Sigmoid colon (tissue), 7 donors: Measurements from ENCODE around the gene NUDT3. TPM values are rescaled to one million over a fixed set of nuclear protein-coding genes. Genes with fewer than 3 reads are reported as not detected.
A peak's percentile ranks its signal among the peaks of the same experiment; 100 is the strongest.

ENCODE experiments used
- DNase-seq: peaks from one replicate; pipeline ENCODE4 v3.0.0-alpha.2; 2019
- H3K27ac ChIP-seq, 4 donors: fragments of 200-600 bp; sonication (generic); one replicate each; pipeline ENCODE4 v1.5.1; 2016 to 2019; ENCODE audit warnings: mild to moderate bottlenecking in 1 of 4
- H3K27me3 ChIP-seq, 3 donors: fragments of 200-600 bp; sonication (generic); one replicate each; pipeline ENCODE4 v1.5.1; 2019; ENCODE audit warnings: mild to moderate bottlenecking in 1 of 3
- H3K36me3 ChIP-seq, 4 donors: fragments of 200-600 bp; sonication (generic); one replicate each; pipeline ENCODE4 v1.5.1; 2016 to 2019
- H3K4me1 ChIP-seq, 4 donors: fragments of 200-600 bp; sonication (generic); one replicate each; pipeline ENCODE4 v1.5.1; 2017 to 2019
- H3K4me3 ChIP-seq, 4 donors: fragments of 200-600 bp; sonication (generic); one replicate each; pipeline ENCODE4 v1.5.1; 2017 to 2019; ENCODE audit warnings: mild to moderate bottlenecking in 2 of 4, moderate library complexity in 1 of 4
- H3K9me3 ChIP-seq, 4 donors: fragments of 200-600 bp in 3 of 4; sonication (generic) in 3 of 4; one replicate each; pipeline versions ENCODE4 v1.5.1 to v1.6.1; 2013 to 2019
- EP300 ChIP-seq, 4 donors: sonication (generic); formaldehyde crosslinking; IDR thresholded peaks; one replicate each; pipeline ENCODE4 v1.6.1; 2017; ENCODE audit warnings: antibody characterized with exemption in 4 of 4
- POLR2A ChIP-seq, 2 donors: fragments of 450-650 bp; IDR thresholded peaks; one replicate each; pipeline ENCODE4 v1.6.1; 2016; ENCODE audit warnings: antibody characterized with exemption in 2 of 2, mild to moderate bottlenecking in 2 of 2, moderate library complexity in 2 of 2
- POLR2AphosphoS5 ChIP-seq, 4 donors: sonication (generic); formaldehyde crosslinking; IDR thresholded peaks; one replicate each; pipeline ENCODE4 v1.6.1; 2017; ENCODE audit warnings: antibody characterized with exemption in 4 of 4
- WGBS, 2 donors: extraction: QIAGEN DNeasy Blood & Tissue Kit; methylation state at CpG; one replicate each; pipeline ENCODE4 v1.1.7; 2013; 5-methylcytosine and 5-hydroxymethylcytosine counted together
- intact Hi-C: fragments of 100-400 bp; cut with DNase I; formaldehyde crosslinking; loops from one replicate; pipeline ENCODE4 v1.15.1; 2023
- polyA plus RNA-seq, 3 donors: library from polyadenylated mRNA; stranded (reverse); fragments of 200-250 nt; gene quantifications; one replicate each; pipeline ENCODE4 v1.2.3, GENCODE V29; 2013
- total RNA-seq, 4 donors: library from RNA; depleted of rRNA; stranded (reverse); fragments of >200 nt; gene quantifications; one replicate each; pipeline ENCODE4 v1.1.0, GENCODE V29; 2016
- TF ChIP-seq, protein P1 (sequence below), 4 experiments: fragments of 450-650 bp in 3 of 4; fragments of 200-600 bp in 1 of 4; IDR thresholded peaks; one replicate each; pipeline ENCODE4 v1.5.1; 2016 to 2019; ENCODE audit warnings: antibody characterized with exemption in 4 of 4, mild to moderate bottlenecking in 3 of 4, moderate library complexity in 2 of 4
- donor health status: healthy with polysubstance abuse.
- donor health status: Bipolar disorder and iron deficiency.
- donor health status: healthy.

NUDT3 gene
- total RNA-seq (10 to 100 TPM; 31.4 to 45.7 (median 37.5) TPM), polyA plus RNA-seq (10 to 100 TPM in 2 of 3 donors, 1 to 10 TPM in 1; 6.0 to 12.2 (median 10.8) TPM)

DNA sequence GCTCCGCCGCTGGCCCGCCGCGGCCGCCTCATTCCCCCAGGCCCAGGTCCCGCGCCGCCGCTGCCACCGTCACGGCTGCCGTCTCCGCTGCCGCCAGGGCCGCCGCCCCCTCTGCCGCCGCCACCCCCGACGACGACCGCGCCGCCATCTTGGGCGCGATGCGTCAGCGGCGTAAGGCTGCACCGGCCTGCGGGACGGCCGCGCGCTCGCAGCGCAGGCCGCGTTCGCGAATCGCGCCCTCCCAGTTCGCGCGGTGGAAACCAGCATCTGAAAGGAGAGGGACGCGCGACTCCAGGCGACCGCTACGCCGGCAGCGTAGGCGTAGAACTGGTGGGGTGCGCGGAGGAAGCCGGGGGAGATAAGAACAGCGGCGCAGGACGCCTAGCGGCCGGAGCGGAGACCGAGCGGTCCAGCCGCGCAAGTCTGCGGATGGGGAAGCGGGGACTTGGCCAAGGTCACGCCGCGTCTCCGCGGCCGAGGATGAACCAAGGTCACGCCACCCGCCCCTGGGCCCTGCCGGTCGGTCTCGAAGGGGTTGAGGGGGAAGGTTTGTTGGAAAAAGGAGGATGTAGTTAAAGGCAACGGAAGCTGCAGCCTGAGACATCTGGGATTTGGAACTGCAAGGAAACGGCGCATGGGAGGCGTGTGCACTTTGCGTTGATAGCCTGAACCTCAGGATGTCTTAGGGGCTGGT lies at the start of gene NUDT3:
Gene NUDT3 (minus strand): TSS at position 173 of the 694 bp plus-strand sequence. CDS start 307 bp downstream, outside the sequence.
- 0 to 1% methylated on average over 87 of the region's 87 CpGs for WGBS, 2 donors
- DNase-seq = peak; percentile 97
- H3K36me3 ChIP-seq = no peaks in the 10 kb centered on the region
- intact Hi-C loops = loop anchor here (1.0 to 5.0 kb wide), 3 partner anchors 35 to 143 kb away; partner anchors contain the start of genes RPS10 and SMIM29
- TF ChIP-seq POLR2A (IDR thresholded peaks at IDR 0.05) (no peak), EP300 (IDR thresholded peaks at IDR 0.05) (no peak), POLR2AphosphoS5 (IDR thresholded peaks at IDR 0.05) (peak; percentile 18 to 75 (median 64))
- TF ChIP-seq, protein P1, sequence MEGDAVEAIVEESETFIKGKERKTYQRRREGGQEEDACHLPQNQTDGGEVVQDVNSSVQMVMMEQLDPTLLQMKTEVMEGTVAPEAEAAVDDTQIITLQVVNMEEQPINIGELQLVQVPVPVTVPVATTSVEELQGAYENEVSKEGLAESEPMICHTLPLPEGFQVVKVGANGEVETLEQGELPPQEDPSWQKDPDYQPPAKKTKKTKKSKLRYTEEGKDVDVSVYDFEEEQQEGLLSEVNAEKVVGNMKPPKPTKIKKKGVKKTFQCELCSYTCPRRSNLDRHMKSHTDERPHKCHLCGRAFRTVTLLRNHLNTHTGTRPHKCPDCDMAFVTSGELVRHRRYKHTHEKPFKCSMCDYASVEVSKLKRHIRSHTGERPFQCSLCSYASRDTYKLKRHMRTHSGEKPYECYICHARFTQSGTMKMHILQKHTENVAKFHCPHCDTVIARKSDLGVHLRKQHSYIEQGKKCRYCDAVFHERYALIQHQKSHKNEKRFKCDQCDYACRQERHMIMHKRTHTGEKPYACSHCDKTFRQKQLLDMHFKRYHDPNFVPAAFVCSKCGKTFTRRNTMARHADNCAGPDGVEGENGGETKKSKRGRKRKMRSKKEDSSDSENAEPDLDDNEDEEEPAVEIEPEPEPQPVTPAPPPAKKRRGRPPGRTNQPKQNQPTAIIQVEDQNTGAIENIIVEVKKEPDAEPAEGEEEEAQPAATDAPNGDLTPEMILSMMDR (IDR thresholded peaks at IDR 0.05) = peak; percentile 75 to 88 (median 84)
- peak within 1 kb of the TSS; percentile 82 to 98 (median 86) for H3K4me3 ChIP-seq
- H3K4me1 ChIP-seq = peaks cover 0 to 47% (median 40%) of the 10 kb centered on the region in 4 donors
- H3K9me3 ChIP-seq = no peaks in the 10 kb centered on the region
- H3K27me3 ChIP-seq = no peaks in the 10 kb centered on the region
- peak within 1 kb of the TSS; percentile 95 to 96 (median 96) for H3K27ac ChIP-seq

DNA sequence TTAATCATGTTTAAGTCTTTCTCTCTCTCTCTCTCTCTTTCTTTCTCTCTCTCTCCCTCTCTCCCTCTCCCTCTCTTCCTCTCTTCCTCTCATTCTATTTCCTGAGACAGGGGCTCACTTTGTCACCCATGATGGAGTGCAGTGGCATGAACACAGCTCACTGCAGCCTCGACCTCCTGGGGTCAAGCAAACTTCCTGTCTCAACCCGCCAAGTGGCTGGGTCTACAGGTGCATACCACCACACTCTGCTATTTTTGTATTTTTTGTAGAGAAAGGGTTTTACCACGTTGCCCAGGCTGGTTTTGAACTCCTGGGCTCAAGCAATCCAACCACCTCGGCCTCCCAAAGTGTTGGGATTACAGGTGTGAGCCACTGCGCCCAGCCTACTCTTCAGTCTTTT lies 49.1 kb upstream of the NUDT3 start:
- DNase-seq = no peak
- TF ChIP-seq POLR2AphosphoS5 (IDR thresholded peaks at IDR 0.05) = no peak
- no peak for TF ChIP-seq POLR2A (IDR thresholded peaks at IDR 0.05)
- no peak for TF ChIP-seq EP300 (IDR thresholded peaks at IDR 0.05)
- Histone ChIP-seq H3K4me3 (no peak overlapping the region), H3K9me3 (no peaks in the 10 kb centered on the region), H3K4me1 (no peaks in the 10 kb centered on the region), H3K27me3 (no peaks in the 10 kb centered on the region), H3K27ac (no peak overlapping the region), H3K36me3 (no peaks in the 10 kb centered on the region)
- 51 to 70% methylated on average over 5 of the region's 5 CpGs for WGBS, 2 donors
- intact Hi-C loops = no loop called here

DNA sequence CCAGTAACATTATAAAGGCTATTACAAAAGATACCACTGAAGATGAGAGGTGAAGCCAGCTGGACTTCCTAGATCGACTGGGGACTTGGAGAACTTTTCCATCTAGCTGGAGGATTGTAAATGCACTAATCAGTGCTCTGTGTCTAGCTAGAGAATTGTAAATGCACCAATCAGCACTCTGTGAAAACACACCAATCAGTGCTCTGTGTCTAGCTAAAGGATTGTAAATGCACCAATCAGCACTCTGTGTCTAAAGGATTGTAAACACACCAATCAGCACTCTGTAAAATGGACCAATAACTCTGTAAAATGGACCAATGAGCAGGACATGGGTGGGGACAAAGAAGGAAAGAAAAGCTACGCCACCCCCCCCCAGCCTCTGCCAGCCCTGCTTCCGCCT lies 47.0 kb upstream of the NUDT3 start:
- WGBS, 2 donors = 93 to 96% methylated on average over 2 to 3 of the region's 3 CpGs
- DNase-seq = no peak
- no peaks in the 10 kb centered on the region for H3K9me3 ChIP-seq
- TF ChIP-seq, protein P1 (IDR thresholded peaks at IDR 0.05) = no peak
- H3K27me3 ChIP-seq = no peaks in the 10 kb centered on the region
- H3K4me1 ChIP-seq = no peaks in the 10 kb centered on the region
- intact Hi-C loops = no loop called here
- no peaks in the 10 kb centered on the region for H3K36me3 ChIP-seq
- no peak overlapping the region for H3K4me3 ChIP-seq
- H3K27ac ChIP-seq = no peak overlapping the region

DNA sequence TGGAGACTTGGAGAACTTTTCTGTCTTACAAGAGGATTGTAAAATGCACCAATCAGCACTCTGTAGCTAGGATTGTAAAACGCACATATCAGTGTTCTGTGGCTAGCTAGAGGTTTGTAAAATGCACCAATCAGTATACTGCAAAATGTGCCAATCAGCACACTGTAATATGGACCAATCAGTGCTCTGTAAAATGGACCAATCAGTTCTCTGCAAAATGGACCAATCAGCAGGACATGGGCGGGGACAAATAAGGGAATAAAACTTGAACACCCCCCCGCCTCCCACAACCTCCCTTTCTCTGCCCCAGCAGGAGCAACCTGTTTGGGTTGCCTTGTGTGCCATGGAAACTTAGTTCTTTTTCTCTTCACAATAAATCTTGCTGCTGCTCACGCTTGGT lies 46.2 kb upstream of the NUDT3 start:
- H3K4me1 ChIP-seq = no peaks in the 10 kb centered on the region
- no peak for DNase-seq
- no peak overlapping the region for H3K27ac ChIP-seq
- no peaks in the 10 kb centered on the region for H3K9me3 ChIP-seq
- 66 to 67% methylated on average over 4 of the region's 4 CpGs for WGBS, 2 donors
- no peak overlapping the region for H3K4me3 ChIP-seq
- H3K27me3 ChIP-seq = no peaks in the 10 kb centered on the region
- TF ChIP-seq, protein P1 (IDR thresholded peaks at IDR 0.05) = no peak
- TF ChIP-seq POLR2A (IDR thresholded peaks at IDR 0.05) (no peak), EP300 (IDR thresholded peaks at IDR 0.05) (no peak), POLR2AphosphoS5 (IDR thresholded peaks at IDR 0.05) (no peak)
- no peaks in the 10 kb centered on the region for H3K36me3 ChIP-seq
- intact Hi-C loops = no loop called here

DNA sequence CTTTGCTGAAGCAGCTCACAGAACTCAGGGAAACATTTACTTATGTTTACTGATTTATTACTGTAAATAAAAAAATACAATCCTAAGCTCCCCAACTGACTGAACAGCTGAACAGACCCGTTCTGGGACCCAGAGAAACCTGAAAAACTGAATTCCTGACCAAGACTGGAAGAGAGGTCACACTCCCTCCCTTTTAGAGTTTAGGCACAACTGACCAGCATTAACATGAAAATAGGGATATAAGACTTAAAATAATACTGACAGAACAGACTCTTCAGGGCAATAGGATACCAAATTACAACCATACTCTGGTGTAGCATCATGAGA lies 45.1 kb upstream of the NUDT3 start:
- Histone ChIP-seq H3K27me3 (no peaks in the 10 kb centered on the region), H3K4me1 (no peaks in the 10 kb centered on the region), H3K36me3 (no peaks in the 10 kb centered on the region), H3K9me3 (no peaks in the 10 kb centered on the region), H3K27ac (no peak overlapping the region), H3K4me3 (no peak overlapping the region)
- 26 to 60% methylated on average over 1 of the region's 1 CpG for WGBS, 2 donors
- intact Hi-C loops = no loop called here
- TF ChIP-seq POLR2A (IDR thresholded peaks at IDR 0.05) = no peak
- no peak for TF ChIP-seq EP300 (IDR thresholded peaks at IDR 0.05)
- no peak for TF ChIP-seq POLR2AphosphoS5 (IDR thresholded peaks at IDR 0.05)
- TF ChIP-seq, protein P1 (IDR thresholded peaks at IDR 0.05) = no peak
- no peak for DNase-seq
